HEK293T (cell line): Measurements from ENCODE around the gene JPH2.

Source experiments
- CTCF ChIA-PET: fragments of 350-600 bp; formaldehyde crosslinking; extraction: SDS; loops from one replicate; lab custom pipeline; 2021; ENCODE audit warnings: antibody characterized with exemption, inconsistent platforms; lab: Yijun Ruan, JAX
- POLR2A ChIA-PET: fragments of 350-600 bp; formaldehyde crosslinking; extraction: SDS; loops from one replicate; lab custom pipeline; 2020; ENCODE audit warnings: antibody characterized with exemption, inconsistent platforms; lab: Yijun Ruan, JAX
- DNase-seq: peaks from one replicate; pipeline ENCODE4 v3.0.0; 2012; ENCODE audit warnings: mixed read lengths; ENCODE audit errors: extremely low spot score
- ARNT ChIP-seq: fragments of 450-650 bp; IDR thresholded peaks from 2 replicates; pipeline ENCODE4 v1.6.1; 2017; ENCODE audit warnings: mild to moderate bottlenecking
- BHLHE40 ChIP-seq: fragments of 450-650 bp; IDR thresholded peaks from 2 replicates; pipeline ENCODE4 v1.6.1; 2016; ENCODE audit warnings: mild to moderate bottlenecking, moderate library complexity, borderline replicate concordance
- CTBP1 ChIP-seq: fragments of 450-650 bp; IDR thresholded peaks from 2 replicates; pipeline ENCODE4 v1.6.1; 2016; ENCODE audit warnings: borderline replicate concordance
- ELF4 ChIP-seq: fragments of 450-650 bp; IDR thresholded peaks from 2 replicates; pipeline ENCODE4 v1.6.1; 2017; ENCODE audit warnings: antibody characterized with exemption
- FOXA1 ChIP-seq: fragments of 450-650 bp; IDR thresholded peaks from 2 replicates; pipeline ENCODE4 v1.6.1; 2016; ENCODE audit warnings: mild to moderate bottlenecking
- FOXK2 ChIP-seq: fragments of 450-650 bp; IDR thresholded peaks from 2 replicates; pipeline ENCODE4 v1.6.1; 2016; ENCODE audit warnings: mild to moderate bottlenecking
- FOXM1 ChIP-seq: fragments of 450-650 bp; IDR thresholded peaks from 2 replicates; pipeline ENCODE4 v1.6.1; 2017; ENCODE audit warnings: mild to moderate bottlenecking, borderline replicate concordance
- HDGF ChIP-seq: fragments of 450-650 bp; IDR thresholded peaks from 2 replicates; pipeline ENCODE4 v1.6.1; 2017; ENCODE audit warnings: antibody characterized with exemption, borderline replicate concordance
- L3MBTL2 ChIP-seq: fragments of 450-650 bp; conservative IDR thresholded peaks from 2 replicates; pipeline ENCODE4 v1.6.1; 2016; ENCODE audit warnings: mild to moderate bottlenecking
- LEF1 ChIP-seq: fragments of 450-650 bp; IDR thresholded peaks from 2 replicates; pipeline ENCODE4 v1.6.1; 2017; ENCODE audit warnings: mild to moderate bottlenecking, borderline replicate concordance
- NFRKB ChIP-seq: fragments of 450-650 bp; IDR thresholded peaks from 2 replicates; pipeline ENCODE4 v1.6.1; 2016; ENCODE audit warnings: mild to moderate bottlenecking, moderate library complexity
- PKNOX1 ChIP-seq: fragments of 450-650 bp; IDR thresholded peaks from 2 replicates; pipeline ENCODE4 v1.6.1; 2016
- SP1 ChIP-seq: fragments of 450-650 bp; IDR thresholded peaks from 2 replicates; pipeline ENCODE4 v1.6.1; 2017
- SUZ12 ChIP-seq: fragments of 450-650 bp; IDR thresholded peaks from 2 replicates; pipeline ENCODE4 v1.6.1; 2016; ENCODE audit warnings: mild to moderate bottlenecking
- TARDBP ChIP-seq: fragments of 450-650 bp; IDR thresholded peaks from 2 replicates; pipeline ENCODE4 v1.6.1; 2016
- ZNF384 ChIP-seq: fragments of 450-650 bp; IDR thresholded peaks from 2 replicates; pipeline ENCODE4 v1.6.1; 2016

Gene JPH2

GRCh38 chr20:44118185-44119033 is 68.6 kb downstream of the JPH2 start:
- TF ChIP-seq FOXA1: no peak
- TF ChIP-seq FOXM1: no peak
- no peak for TF ChIP-seq CTBP1
- TF ChIP-seq ARNT: no peak
- no peak for TF ChIP-seq PKNOX1
- no peak for TF ChIP-seq BHLHE40
- TF ChIP-seq HDGF: no peak
- TF ChIP-seq SP1: no peak
- TF ChIP-seq ELF4: no peak
- no peak for TF ChIP-seq ZNF384
- TF ChIP-seq L3MBTL2: no peak
- DNase-seq: no peak
- POLR2A ChIA-PET: no interaction called here
- CTCF ChIA-PET: interaction anchor here (0.6 to 2.5 kb wide), 3 partner anchors 72 to 236 kb away, joined by 3 to 44 read pairs (median 12); no protein-coding TSS in a partner anchor

GRCh38 chr20:44117296-44118184 is 69.4 kb downstream of the JPH2 start:
- TF ChIP-seq BHLHE40 (no peak), NFRKB (no peak), TARDBP (no peak), ZNF384 (no peak), SP1 (no peak)
- no peak for DNase-seq
- ChIA-PET CTCF (interaction anchor here (0.6 to 2.5 kb wide), 5 partner anchors 12 to 237 kb away, joined by 3 to 44 read pairs (median 4); partner anchors contain the start of gene FITM2), POLR2A (interaction anchor here (0.8 to 1.0 kb wide), 2 partner anchors 78 to 192 kb away, joined by 3 to 4 read pairs; no protein-coding TSS in a partner anchor)

- CTCF ChIA-PET: interaction anchor here (0.6 to 2.5 kb wide), 9 partner anchors 10 to 195 kb away, joined by 3 to 44 read pairs (median 4); partner anchors contain the start of genes FITM2 and JPH2
Observed at GRCh38 chr20:44115762-44116644, 71.0 kb downstream of the JPH2 start.

GRCh38 chr20:44115181-44115580 is 71.8 kb downstream of the JPH2 start:
- POLR2A ChIA-PET: no interaction called here
- CTCF ChIA-PET: interaction anchor here (0.6 to 1.1 kb wide), 3 partner anchors 74 to 252 kb away, joined by 4 to 6 read pairs (median 5); no protein-coding TSS in a partner anchor
- no peak for TF ChIP-seq ELF4
- no peak for TF ChIP-seq BHLHE40
- no peak for TF ChIP-seq ARNT
- no peak for TF ChIP-seq FOXA1
- no peak for TF ChIP-seq TARDBP
- TF ChIP-seq SUZ12: no peak
- TF ChIP-seq CTBP1: no peak
- TF ChIP-seq LEF1: no peak
- no peak for TF ChIP-seq L3MBTL2
- TF ChIP-seq HDGF: no peak
- TF ChIP-seq FOXM1: no peak
- no peak for TF ChIP-seq FOXK2
- no peak for TF ChIP-seq ZNF384
- TF ChIP-seq NFRKB: no peak
- TF ChIP-seq PKNOX1: no peak
- TF ChIP-seq SP1: no peak
- no peak for DNase-seq

More at GRCh38 chr20:44115762-44116644, 71.0 kb downstream of the JPH2 start:
- no peak for DNase-seq
- TF ChIP-seq CTBP1 (no peak), ARNT (no peak), HDGF (no peak), SP1 (no peak), PKNOX1 (no peak), LEF1 (no peak), SUZ12 (no peak)
- POLR2A ChIA-PET: interaction anchor here (0.5 to 1.0 kb wide), 2 partner anchors 78 to 80 kb away, joined by 3 to 4 read pairs; no protein-coding TSS in a partner anchor
